Hematopoietic multipotent progenitor cell treated with erythropoietin and hydrocortisone succinate and interleukin-3 and kit ligand, for 6 days (in vitro differentiated cells): ENCODE results near the gene ZNF619.
"Not testable (repeated sequence)": the region's sequence is repeated elsewhere in the genome, so short reads cannot be mapped to it uniquely, and the experiment has no call there.

ENCODE experiments used
- DNase-seq: peaks from one replicate; pipeline ENCODE4 v3.0.0-alpha.2; 2015

The ZNF619 gene

DNA sequence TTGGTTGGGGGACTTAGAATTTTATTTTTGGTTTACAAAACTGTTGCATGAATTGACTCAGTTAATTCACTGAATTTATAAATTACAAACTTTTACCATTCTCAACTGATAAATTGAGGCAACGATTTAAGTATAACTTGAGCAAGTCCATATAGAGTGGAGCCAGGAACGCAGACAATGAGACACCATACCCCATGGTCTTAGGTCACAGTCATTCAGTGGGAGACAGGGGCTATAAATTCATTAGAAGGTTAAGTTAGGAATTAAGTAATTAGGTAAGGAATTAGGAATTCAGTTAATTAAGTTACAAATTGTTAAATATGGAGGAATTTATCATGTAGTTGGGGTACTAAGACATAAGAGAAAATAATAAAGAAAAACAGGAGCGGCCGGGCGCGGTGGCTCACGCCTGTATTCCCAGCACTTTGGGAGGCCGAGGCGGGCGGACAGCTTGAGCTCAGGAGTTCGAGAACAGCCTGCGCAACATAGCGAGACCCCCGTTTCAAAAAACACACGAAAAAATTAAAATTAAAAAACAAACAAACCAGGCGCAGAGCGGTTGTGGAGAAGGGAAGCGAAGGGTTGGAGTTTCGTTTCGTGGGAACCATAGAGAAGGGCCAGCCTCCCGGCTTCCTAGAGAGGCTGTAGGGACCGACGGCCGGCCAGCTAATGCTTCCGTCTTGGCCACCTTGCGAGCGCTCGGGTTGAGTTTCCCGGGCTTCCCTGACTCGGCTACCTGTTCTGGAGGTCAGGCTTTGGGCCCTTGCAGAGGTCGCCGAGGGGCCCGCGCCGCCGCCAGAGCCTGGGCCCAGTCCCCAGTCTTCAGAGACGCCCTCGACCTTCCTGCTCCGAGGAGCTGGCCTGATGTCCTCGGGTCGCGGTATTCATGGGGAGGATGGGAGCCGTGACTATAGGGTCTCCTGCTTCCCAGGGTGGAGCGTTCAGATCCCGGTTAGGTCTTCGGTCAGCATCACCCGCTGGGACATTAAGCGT is at the start of gene ZNF619:
ZNF619 (plus strand) TSS at position 645 of the 993 bp plus-strand sequence. CDS start 858 bp downstream, outside the sequence.
- peak; percentile 85 for DNase-seq

- no peak for DNase-seq
Observed at GRCh38 chr3:40432793-40433192, 44.1 kb upstream of the ZNF619 start.

- no peak for DNase-seq
Observed at GRCh38 chr3:40437889-40438288, 39.0 kb upstream of the ZNF619 start.

- no peak for DNase-seq
Observed at GRCh38 chr3:40445062-40445461, 31.9 kb upstream of the ZNF619 start.

- DNase-seq, result no peak
Observed at GRCh38 chr3:40445880-40446279, 31.0 kb upstream of the ZNF619 start.

DNA sequence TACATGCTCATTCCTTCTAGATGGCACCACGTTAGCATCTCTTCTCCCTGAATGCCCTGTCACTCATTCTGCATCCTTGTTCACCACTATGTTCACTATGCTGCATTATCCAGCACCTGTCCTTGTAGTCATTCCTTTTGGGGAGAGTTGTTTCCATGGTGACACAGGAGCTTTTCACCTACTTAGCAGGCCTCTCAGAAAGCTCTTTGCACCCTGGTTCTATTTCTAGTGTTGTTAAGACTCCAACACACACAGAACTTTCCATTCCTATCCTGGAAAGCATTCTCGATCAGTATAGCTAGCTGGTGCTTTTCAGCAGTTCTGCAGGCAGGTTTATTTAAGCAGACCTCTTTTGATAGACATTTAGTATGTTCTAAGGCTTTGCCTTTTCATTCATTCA is 26.5 kb upstream of the ZNF619 start:
- no peak for DNase-seq

- DNase-seq, result no peak
Observed at GRCh38 chr3:40451551-40451950, 25.4 kb upstream of the ZNF619 start.

- no peak for DNase-seq
Observed at GRCh38 chr3:40452057-40452456, 24.9 kb upstream of the ZNF619 start.

- no peak for DNase-seq
Observed at GRCh38 chr3:40452562-40452875, 24.4 kb upstream of the ZNF619 start.

DNA sequence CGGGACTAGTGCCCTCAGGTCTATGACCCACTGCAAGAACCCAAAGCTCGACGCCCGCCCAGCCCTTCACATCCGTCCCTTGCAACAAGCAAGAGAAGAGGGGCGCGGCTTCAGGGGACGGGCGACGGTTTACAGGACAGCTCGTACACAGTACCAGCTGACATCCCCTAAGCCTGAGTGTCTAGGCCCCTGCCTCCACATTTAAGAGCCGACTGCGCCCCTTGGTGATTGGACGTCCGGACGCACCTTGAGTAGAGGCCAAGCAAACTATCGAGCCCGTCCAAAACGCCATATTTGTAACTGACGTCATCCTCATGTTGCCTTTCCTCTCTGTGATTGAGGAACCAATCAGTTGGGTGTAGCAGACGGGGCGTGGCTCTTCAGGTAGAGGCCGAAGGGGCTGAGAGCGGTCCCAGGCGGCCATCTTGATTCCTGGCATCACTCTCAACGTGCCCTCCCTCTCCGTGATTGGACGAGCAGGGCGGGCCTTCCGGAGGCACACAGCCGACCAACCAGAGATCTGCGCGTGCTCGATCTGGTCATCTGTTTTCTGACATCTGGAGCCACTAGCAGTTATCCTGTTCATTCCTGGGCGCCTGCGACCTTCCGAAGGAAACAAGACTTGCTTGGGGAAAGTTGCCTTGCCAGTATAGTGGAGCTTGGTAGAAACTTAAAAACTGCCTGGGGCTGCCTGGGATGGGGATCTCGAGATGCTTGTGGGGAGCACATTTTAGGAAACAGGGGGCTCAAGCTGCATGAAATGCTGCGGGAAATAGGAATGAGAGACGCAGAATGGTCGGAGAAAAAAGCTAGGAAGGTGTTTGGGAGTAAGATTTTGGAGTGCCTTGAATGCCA is 23.8 kb upstream of the ZNF619 start:
- DNase-seq, result peak; percentile 100

GRCh38 chr3:40453933-40454332 is 23.0 kb upstream of the ZNF619 start:
- DNase-seq, result no peak

DNA sequence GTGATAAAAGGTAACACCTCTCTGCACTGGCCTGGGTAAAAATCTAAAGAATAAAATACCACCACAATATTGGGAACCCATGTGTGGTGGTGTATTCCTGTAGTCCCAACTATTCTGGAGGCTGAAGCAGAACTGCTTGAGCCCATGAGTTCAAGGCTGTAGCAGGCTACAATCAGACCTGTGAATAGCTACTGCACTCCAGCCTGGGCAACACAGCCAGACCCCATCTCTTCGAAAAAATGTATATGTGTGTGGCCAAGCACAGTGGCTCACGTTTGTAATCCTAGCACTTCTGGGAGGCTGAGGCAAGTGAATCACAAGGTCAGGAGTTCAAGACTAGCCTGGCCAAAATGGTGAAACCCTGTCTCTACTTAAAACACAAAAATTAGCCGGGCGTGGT is 21.6 kb upstream of the ZNF619 start:
- no peak for DNase-seq

GRCh38 chr3:40456279-40456939 is 20.5 kb upstream of the ZNF619 start:
- DNase-seq, result no peak

- DNase-seq, result peak; percentile 99
Observed at GRCh38 chr3:40456940-40457823, 19.7 kb upstream of the ZNF619 start, which contains the start of gene RPL14. TSS of gene RPL14 (plus strand) at chr3:40457339. CDS start at chr3:40457472, 133 bp downstream.

GRCh38 chr3:40458473-40458872 is 18.4 kb upstream of the ZNF619 start:
- no peak for DNase-seq

DNA sequence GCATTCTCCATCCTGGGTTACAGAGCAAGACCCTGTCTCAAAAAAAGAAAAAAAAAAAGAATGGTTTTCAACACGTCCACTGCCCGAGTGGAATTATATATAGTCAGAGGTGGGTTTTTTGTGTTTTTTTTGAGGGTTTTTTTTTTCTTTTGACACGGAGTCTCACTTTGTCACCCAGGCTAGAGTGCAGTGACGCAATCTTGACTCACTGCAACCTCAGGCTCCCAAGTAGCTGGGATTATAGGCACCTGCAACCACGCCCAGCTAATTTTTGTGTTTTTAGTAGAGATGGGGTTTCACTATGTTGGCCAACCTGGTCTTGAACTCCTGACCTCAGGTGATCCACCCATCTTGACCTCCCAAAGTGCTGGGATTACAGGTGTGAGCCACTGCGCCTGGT is 16.4 kb upstream of the ZNF619 start:
- DNase-seq, result not testable (repeated sequence)

DNA sequence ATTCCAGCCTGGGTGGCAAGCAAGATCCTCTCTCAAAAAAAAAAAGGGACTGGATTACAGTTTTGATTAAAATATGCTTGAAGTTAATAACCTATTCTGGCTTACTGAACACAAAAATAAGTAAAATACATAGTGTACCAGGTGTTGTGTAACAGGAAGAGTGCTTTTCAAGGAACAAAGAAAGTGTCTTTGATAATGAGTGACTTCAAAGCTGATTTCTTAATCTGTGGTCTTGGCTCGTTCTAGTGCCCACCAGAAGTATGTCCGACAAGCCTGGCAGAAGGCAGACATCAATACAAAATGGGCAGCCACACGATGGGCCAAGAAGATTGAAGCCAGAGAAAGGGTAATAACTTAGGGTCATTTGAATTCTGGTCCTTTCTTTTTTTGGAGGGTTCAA is 15.8 kb upstream of the ZNF619 start:
- peak; percentile 54 for DNase-seq

- not testable (repeated sequence) for DNase-seq
Observed at GRCh38 chr3:40462838-40463237, 14.1 kb upstream of the ZNF619 start.

- DNase-seq, result no peak
Observed at GRCh38 chr3:40463579-40463978, 13.3 kb upstream of the ZNF619 start.

GRCh38 chr3:40464339-40465110 is 12.4 kb upstream of the ZNF619 start:
- DNase-seq, result peak; percentile 62

- DNase-seq, result no peak
Observed at GRCh38 chr3:40465111-40465407, 11.9 kb upstream of the ZNF619 start.
